ENCODE results near the gene RSPO4. TPM values are rescaled to one million over a fixed set of nuclear protein-coding genes. Genes with fewer than 3 reads are reported as not detected.

The RSPO4 gene
- total and polyA plus RNA-seq, 8 donors = 0.25 TPM; not detected in 7

GRCh38 chr20:967796-968742 lies 34.0 kb downstream of the RSPO4 start:
- 88 to 94% (median 90%) methylated on average over 9 to 16 of the region's 16 CpGs for WGBS, 5 donors
- no peak for DNase-seq

DNA sequence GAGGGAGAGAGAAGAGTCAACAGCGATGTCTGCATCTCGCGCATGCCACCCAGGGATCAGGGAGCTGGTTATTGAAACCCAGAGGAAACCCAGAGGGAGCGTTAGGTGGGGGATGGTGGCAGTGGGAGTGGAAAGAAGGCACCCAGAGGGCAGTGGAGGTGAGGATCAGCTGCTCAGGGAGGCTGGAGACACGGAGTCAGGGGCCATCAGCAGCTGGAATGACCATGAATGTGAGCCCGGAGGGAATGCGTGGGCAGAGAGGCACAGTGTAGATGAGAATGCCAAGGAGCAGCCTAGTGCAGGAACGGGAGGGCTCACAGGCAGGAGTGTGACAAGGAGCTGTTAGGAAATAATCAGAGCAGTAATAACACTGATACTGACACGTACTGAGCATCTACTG lies 36.2 kb downstream of the RSPO4 start:
- intact Hi-C loops (cut with DNase I; ENCODE audit: low total_unique reads) = no loop called here

More at GRCh38 chr20:967796-968742, 34.0 kb downstream of the RSPO4 start:
- intact Hi-C loops (cut with DNase I; ENCODE audit: low total_unique reads) = no loop called here
- Histone ChIP-seq H3K27ac (no peak overlapping the region), H3K36me3 (no peaks in the 10 kb centered on the region), H3K27me3 (peaks cover 0 to 39% (median 0%) of the 10 kb centered on the region in 3 donors), H3K9me3 (peaks cover 0 to 10% (median 2%) of the 10 kb centered on the region in 4 donors), H3K4me1 (no peaks in the 10 kb centered on the region), H3K4me3 (no peak overlapping the region)
- TF ChIP-seq POLR2A (IDR thresholded peaks at IDR 0.05) (no peak), EP300 (IDR thresholded peaks at IDR 0.05) (no peak), POLR2AphosphoS5 (IDR thresholded peaks at IDR 0.05) (no peak)
- TF ChIP-seq, protein P1, sequence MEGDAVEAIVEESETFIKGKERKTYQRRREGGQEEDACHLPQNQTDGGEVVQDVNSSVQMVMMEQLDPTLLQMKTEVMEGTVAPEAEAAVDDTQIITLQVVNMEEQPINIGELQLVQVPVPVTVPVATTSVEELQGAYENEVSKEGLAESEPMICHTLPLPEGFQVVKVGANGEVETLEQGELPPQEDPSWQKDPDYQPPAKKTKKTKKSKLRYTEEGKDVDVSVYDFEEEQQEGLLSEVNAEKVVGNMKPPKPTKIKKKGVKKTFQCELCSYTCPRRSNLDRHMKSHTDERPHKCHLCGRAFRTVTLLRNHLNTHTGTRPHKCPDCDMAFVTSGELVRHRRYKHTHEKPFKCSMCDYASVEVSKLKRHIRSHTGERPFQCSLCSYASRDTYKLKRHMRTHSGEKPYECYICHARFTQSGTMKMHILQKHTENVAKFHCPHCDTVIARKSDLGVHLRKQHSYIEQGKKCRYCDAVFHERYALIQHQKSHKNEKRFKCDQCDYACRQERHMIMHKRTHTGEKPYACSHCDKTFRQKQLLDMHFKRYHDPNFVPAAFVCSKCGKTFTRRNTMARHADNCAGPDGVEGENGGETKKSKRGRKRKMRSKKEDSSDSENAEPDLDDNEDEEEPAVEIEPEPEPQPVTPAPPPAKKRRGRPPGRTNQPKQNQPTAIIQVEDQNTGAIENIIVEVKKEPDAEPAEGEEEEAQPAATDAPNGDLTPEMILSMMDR (IDR thresholded peaks at IDR 0.05) = no peak

GRCh38 chr20:963795-964194 lies 38.3 kb downstream of the RSPO4 start:
- 80 to 89% (median 86%) methylated on average over 10 of the region's 10 CpGs for WGBS, 5 donors
- intact Hi-C loops (cut with DNase I; ENCODE audit: low total_unique reads) = no loop called here
- H3K4me1 ChIP-seq = no peaks in the 10 kb centered on the region

More for the DNA sequence above, 36.2 kb downstream of the RSPO4 start:
- H3K36me3 ChIP-seq = no peaks in the 10 kb centered on the region
- H3K9me3 ChIP-seq = peaks cover 0 to 10% (median 2%) of the 10 kb centered on the region in 4 donors
- H3K27ac ChIP-seq = no peak overlapping the region
- TF ChIP-seq, protein P1 (IDR thresholded peaks at IDR 0.05) = no peak
- no peak for TF ChIP-seq POLR2AphosphoS5 (IDR thresholded peaks at IDR 0.05)
- TF ChIP-seq POLR2A (IDR thresholded peaks at IDR 0.05) = no peak
- TF ChIP-seq EP300 (IDR thresholded peaks at IDR 0.05) = no peak
- H3K4me1 ChIP-seq = no peaks in the 10 kb centered on the region
- no peak overlapping the region for H3K4me3 ChIP-seq
- WGBS, 5 donors = 63 to 76% (median 68%) methylated on average over 9 of the region's 9 CpGs
- no peak for DNase-seq
- peaks cover 0 to 52% (median 0%) of the 10 kb centered on the region in 3 donors for H3K27me3 ChIP-seq

GRCh38 chr20:962683-963082 lies 39.4 kb downstream of the RSPO4 start:
- WGBS, 5 donors = 83 to 92% (median 84%) methylated on average over 8 of the region's 8 CpGs

More at GRCh38 chr20:963795-964194, 38.3 kb downstream of the RSPO4 start:
- H3K27me3 ChIP-seq = peaks cover 0 to 65% (median 6%) of the 10 kb centered on the region in 3 donors
- no peak overlapping the region for H3K27ac ChIP-seq
- DNase-seq = no peak
- H3K36me3 ChIP-seq = no peaks in the 10 kb centered on the region
- TF ChIP-seq EP300 (IDR thresholded peaks at IDR 0.05) (no peak), POLR2AphosphoS5 (IDR thresholded peaks at IDR 0.05) (no peak), POLR2A (IDR thresholded peaks at IDR 0.05) (no peak)
- TF ChIP-seq, protein P1 (IDR thresholded peaks at IDR 0.05) = no peak
- no peak overlapping the region for H3K4me3 ChIP-seq
- H3K9me3 ChIP-seq = peaks cover 0 to 10% (median 2%) of the 10 kb centered on the region in 4 donors

More at GRCh38 chr20:962683-963082, 39.4 kb downstream of the RSPO4 start:
- Histone ChIP-seq H3K36me3 (no peaks in the 10 kb centered on the region), H3K27ac (no peak overlapping the region), H3K27me3 (peaks cover 0 to 67% (median 16%) of the 10 kb centered on the region in 3 donors), H3K9me3 (peaks cover 0 to under 1% (median 0%) of the 10 kb centered on the region in 4 donors), H3K4me1 (no peaks in the 10 kb centered on the region), H3K4me3 (no peak overlapping the region)
- no peak for DNase-seq
- intact Hi-C loops (cut with DNase I; ENCODE audit: low total_unique reads) = no loop called here
- TF ChIP-seq, protein P1 (IDR thresholded peaks at IDR 0.05) = no peak
- TF ChIP-seq POLR2AphosphoS5 (IDR thresholded peaks at IDR 0.05) = no peak
- no peak for TF ChIP-seq EP300 (IDR thresholded peaks at IDR 0.05)
- no peak for TF ChIP-seq POLR2A (IDR thresholded peaks at IDR 0.05)

Measured in stomach (tissue), 9 donors.